HEK293 (cell line): Measurements from ENCODE around the gene ITGAX.

Experiments
- CTCF ChIA-PET: fragments of 350-600 bp; formaldehyde crosslinking; extraction: SDS; loops from one replicate; lab custom pipeline; 2021; ENCODE audit warnings: antibody characterized with exemption; lab: Yijun Ruan, JAX
- POLR2A ChIA-PET: fragments of 300-600 bp; formaldehyde crosslinking; extraction: SDS; loops from one replicate; lab custom pipeline; 2020; ENCODE audit warnings: antibody characterized with exemption, inconsistent platforms; lab: Yijun Ruan, JAX
- H3K27ac ChIP-seq: fragments of 200-500 bp; sonication (Bioruptor generic); 2 replicates; pipeline ENCODE4 v1.5.1; 2014; ENCODE audit warnings: low read depth, low read length, control low read depth, inconsistent platforms; ENCODE audit errors: extremely low read depth
- H3K36me3 ChIP-seq, 2 experiments: fragments of 200-500 bp in 1 of 2; sonication (Bioruptor generic) in 1 of 2; 1 replicate in 1 of 2; 2 replicates in 1 of 2; pipeline ENCODE4 v1.5.1; 2014 to 2017; ENCODE audit warnings: inconsistent platforms in 2 of 2, low read length in 2 of 2; ENCODE audit not compliant: control insufficient read depth in 2 of 2, insufficient read depth in 1 of 2
- H3K4me1 ChIP-seq: fragments of 200-500 bp; sonication (Bioruptor generic); 2 replicates; pipeline ENCODE4 v1.5.1; 2014; ENCODE audit warnings: mild to moderate bottlenecking, low read length, inconsistent platforms; ENCODE audit not compliant: control insufficient read depth, insufficient read depth
- H3K4me3 ChIP-seq: 2 replicates; pipeline ENCODE4 v1.5.1; 2011; ENCODE audit warnings: low read depth, mild to moderate bottlenecking, control low read depth, low read length, moderate library complexity
- H3K9me3 ChIP-seq: fragments of 200-500 bp; sonication (Bioruptor generic); 2 replicates; pipeline ENCODE4 v1.5.1; 2014; ENCODE audit warnings: low read depth, low read length, inconsistent platforms; ENCODE audit not compliant: control insufficient read depth, insufficient read depth
- BCL11A ChIP-seq: fragments of 450-650 bp; formaldehyde crosslinking; IDR thresholded peaks from 2 replicates; pipeline ENCODE4 v1.5.1; 2016; ENCODE audit warnings: low read depth, missing biosample characterization, missing genetic modification characterization
- BCL11B ChIP-seq: fragments of 450-650 bp; formaldehyde crosslinking; IDR thresholded peaks from 2 replicates; pipeline ENCODE4 v1.5.1; 2016; ENCODE audit warnings: low read depth, missing biosample characterization, missing genetic modification characterization
- EGR2 ChIP-seq: fragments of 450-650 bp; formaldehyde crosslinking; IDR thresholded peaks from 2 replicates; pipeline ENCODE4 v1.5.1; 2016; ENCODE audit warnings: low read depth, missing biosample characterization, missing genetic modification characterization
- GLI4 ChIP-seq: fragments of 450-650 bp; formaldehyde crosslinking; IDR thresholded peaks from 2 replicates; pipeline ENCODE4 v1.5.1; 2016; ENCODE audit warnings: missing biosample characterization, missing genetic modification characterization
- PATZ1 ChIP-seq: fragments of 450-650 bp; formaldehyde crosslinking; IDR thresholded peaks from 2 replicates; pipeline ENCODE4 v1.5.1; 2016; ENCODE audit warnings: missing biosample characterization, missing genetic modification characterization
- WT1 ChIP-seq: fragments of 450-650 bp; formaldehyde crosslinking; IDR thresholded peaks from 2 replicates; pipeline ENCODE4 v1.5.1; 2016; ENCODE audit warnings: missing biosample characterization, missing genetic modification characterization
- ZBTB7A ChIP-seq: fragments of 450-650 bp; formaldehyde crosslinking; IDR thresholded peaks from 2 replicates; pipeline ENCODE4 v1.5.1; 2016; ENCODE audit warnings: low read depth, missing biosample characterization, missing genetic modification characterization
- ZIC2 ChIP-seq: fragments of 450-650 bp; formaldehyde crosslinking; IDR thresholded peaks from 2 replicates; pipeline ENCODE4 v1.5.1; 2016; ENCODE audit warnings: missing biosample characterization, missing genetic modification characterization
- ZNF10 ChIP-seq: fragments of 450-650 bp; formaldehyde crosslinking; IDR thresholded peaks from 2 replicates; pipeline ENCODE4 v1.5.1; 2017; ENCODE audit warnings: missing biosample characterization, missing genetic modification characterization
- ZNF112 ChIP-seq: fragments of 450-650 bp; formaldehyde crosslinking; IDR thresholded peaks from 2 replicates; pipeline ENCODE4 v1.5.0; 2017; ENCODE audit warnings: missing biosample characterization, missing genetic modification characterization
- ZNF132 ChIP-seq: fragments of 450-650 bp; formaldehyde crosslinking; IDR thresholded peaks from 2 replicates; pipeline ENCODE4 v1.5.1; 2017; ENCODE audit warnings: missing biosample characterization, missing genetic modification characterization, borderline replicate concordance
- ZNF174 ChIP-seq: fragments of 450-650 bp; formaldehyde crosslinking; IDR thresholded peaks from 2 replicates; pipeline ENCODE4 v1.5.0; 2017; ENCODE audit warnings: missing biosample characterization, mild to moderate bottlenecking, missing genetic modification characterization
- ZNF24 ChIP-seq: fragments of 450-650 bp; formaldehyde crosslinking; IDR thresholded peaks from 2 replicates; pipeline ENCODE4 v1.5.1; 2016; ENCODE audit warnings: missing biosample characterization, missing genetic modification characterization
- ZNF341 ChIP-seq: fragments of 450-650 bp; formaldehyde crosslinking; IDR thresholded peaks from 2 replicates; pipeline ENCODE4; 2016; ENCODE audit warnings: low read depth, missing biosample characterization, missing genetic modification characterization
- ZNF416 ChIP-seq: fragments of 450-650 bp; formaldehyde crosslinking; IDR thresholded peaks from 2 replicates; pipeline ENCODE4 v1.5.1; 2016; ENCODE audit warnings: missing biosample characterization, missing genetic modification characterization
- ZNF548 ChIP-seq: fragments of 450-650 bp; formaldehyde crosslinking; IDR thresholded peaks from 2 replicates; pipeline ENCODE4 v1.5.1; 2016; ENCODE audit warnings: missing biosample characterization, missing genetic modification characterization
- ZNF610 ChIP-seq: fragments of 450-650 bp; formaldehyde crosslinking; IDR thresholded peaks from 2 replicates; pipeline ENCODE4 v1.5.1; 2016; ENCODE audit warnings: missing biosample characterization, missing genetic modification characterization, borderline replicate concordance
- ZNF626 ChIP-seq: fragments of 450-650 bp; sonication (Bioruptor Pico); formaldehyde crosslinking; IDR thresholded peaks from 2 replicates; pipeline ENCODE4 v1.5.1; 2018; ENCODE audit warnings: missing biosample characterization, missing genetic modification characterization, inconsistent platforms
- ZSCAN23 ChIP-seq: fragments of 450-650 bp; formaldehyde crosslinking; IDR thresholded peaks from 2 replicates; pipeline ENCODE4 v1.5.1; 2016; ENCODE audit warnings: missing biosample characterization, missing genetic modification characterization
- TF ChIP-seq, protein P1 (sequence below): fragments of 450-650 bp; formaldehyde crosslinking; IDR thresholded peaks from 2 replicates; pipeline ENCODE4 v1.5.1; 2017; ENCODE audit warnings: missing biosample characterization, missing genetic modification characterization
- TF ChIP-seq, protein P2 (sequence below): fragments of 450-650 bp; formaldehyde crosslinking; IDR thresholded peaks from 2 replicates; pipeline ENCODE4 v1.5.1; 2016; ENCODE audit warnings: missing biosample characterization, missing genetic modification characterization
- TF ChIP-seq, protein P3 (sequence below): fragments of 450-650 bp; formaldehyde crosslinking; IDR thresholded peaks from 2 replicates; pipeline ENCODE4 v1.5.1; 2017; ENCODE audit warnings: missing biosample characterization, missing genetic modification characterization
- TF ChIP-seq, protein P4 (sequence below): fragments of 450-650 bp; formaldehyde crosslinking; IDR thresholded peaks from 2 replicates; pipeline ENCODE4 v1.5.1; 2016; ENCODE audit warnings: missing biosample characterization, missing genetic modification characterization

Gene ITGAX

DNA sequence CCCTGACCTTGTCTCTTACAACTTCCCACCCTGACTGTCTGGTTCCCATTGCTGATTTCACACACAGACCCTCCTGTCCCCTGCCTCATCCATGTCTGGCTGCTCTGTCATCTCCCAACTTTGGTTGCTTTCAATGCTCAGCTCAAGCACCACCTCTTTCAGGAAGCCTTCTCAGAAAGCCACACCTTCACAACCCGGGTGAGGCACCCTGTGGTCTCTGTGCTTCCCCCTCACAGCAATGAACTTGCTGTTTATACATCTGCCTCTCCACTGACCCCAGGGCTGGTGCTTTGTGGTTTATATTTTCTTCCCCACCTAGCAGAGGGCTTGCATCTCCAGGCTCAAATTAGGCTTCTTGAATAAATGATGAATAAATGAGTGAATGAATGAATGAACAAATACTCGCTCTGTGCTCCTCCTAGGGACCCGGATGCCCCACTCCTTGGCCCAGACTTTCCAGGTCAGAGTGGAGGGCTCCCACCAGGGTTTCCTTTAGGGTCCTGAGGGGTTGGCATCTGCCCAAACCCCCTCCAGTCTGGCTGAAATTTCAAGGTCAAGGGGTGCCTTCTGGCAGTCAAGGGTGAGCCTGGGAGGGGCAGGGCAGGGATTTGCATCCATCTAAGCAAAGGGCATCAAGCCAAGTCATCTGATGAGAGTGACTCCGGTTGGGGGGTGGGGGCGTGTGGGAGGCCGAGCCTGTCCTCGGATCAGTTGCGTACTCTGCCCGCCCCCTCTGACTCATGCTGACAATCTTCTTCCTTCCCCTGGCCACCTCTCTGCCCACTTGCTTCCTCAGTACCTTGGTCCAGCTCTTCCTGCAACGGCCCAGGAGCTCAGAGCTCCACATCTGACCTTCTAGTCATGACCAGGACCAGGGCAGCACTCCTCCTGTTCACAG is at the start of gene ITGAX:
Gene ITGAX (plus strand): TSS at position 783 of the 898 bp plus-strand sequence. CDS start 79 bp downstream, at position 862.
- H3K27ac ChIP-seq: no peak within 1 kb of the TSS
- CTCF ChIA-PET: interaction anchor here (0.8 to 1.2 kb wide), 2 partner anchors 27 to 49 kb away, joined by 3 read pairs; no protein-coding TSS in a partner anchor
- POLR2A ChIA-PET: interaction anchor here (0.5 to 0.6 kb wide), 2 partner anchors 114 to 296 kb away, joined by 3 read pairs; no protein-coding TSS in a partner anchor
- TF ChIP-seq ZNF112 (tag by site-specific recombination) (no peak), ZNF626 (tag by site-specific recombination) (no peak), ZNF174 (tag by site-specific recombination) (no peak), ZNF341 (no peak), ZNF10 (tag by site-specific recombination) (no peak), ZIC2 (tag by site-specific recombination) (peak; percentile 36; the same call in 1 of the 2 replicates), EGR2 (tag by site-specific recombination) (peak; percentile 91), BCL11B (tag by site-specific recombination) (no peak), ZNF548 (tag by site-specific recombination) (no peak), ZNF132 (tag by site-specific recombination) (no peak), ZNF610 (tag by site-specific recombination) (no peak), WT1 (tag by site-specific recombination) (no peak), ZSCAN23 (no peak), BCL11A (tag by site-specific recombination) (no peak), ZNF416 (tag by site-specific recombination) (no peak), PATZ1 (tag by site-specific recombination) (peak; percentile 50; the same call in 1 of the 2 replicates), ZNF24 (tag by site-specific recombination) (peak; percentile 78), ZBTB7A (tag by site-specific recombination) (no peak), GLI4 (tag by site-specific recombination) (no peak)
- TF ChIP-seq, protein P1, sequence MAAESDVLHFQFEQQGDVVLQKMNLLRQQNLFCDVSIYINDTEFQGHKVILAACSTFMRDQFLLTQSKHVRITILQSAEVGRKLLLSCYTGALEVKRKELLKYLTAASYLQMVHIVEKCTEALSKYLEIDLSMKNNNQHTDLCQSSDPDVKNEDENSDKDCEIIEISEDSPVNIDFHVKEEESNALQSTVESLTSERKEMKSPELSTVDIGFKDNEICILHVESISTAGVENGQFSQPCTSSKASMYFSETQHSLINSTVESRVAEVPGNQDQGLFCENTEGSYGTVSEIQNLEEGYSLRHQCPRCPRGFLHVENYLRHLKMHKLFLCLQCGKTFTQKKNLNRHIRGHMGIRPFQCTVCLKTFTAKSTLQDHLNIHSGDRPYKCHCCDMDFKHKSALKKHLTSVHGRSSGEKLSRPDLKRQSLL (tag by site-specific recombination): no peak
- TF ChIP-seq, protein P2, sequence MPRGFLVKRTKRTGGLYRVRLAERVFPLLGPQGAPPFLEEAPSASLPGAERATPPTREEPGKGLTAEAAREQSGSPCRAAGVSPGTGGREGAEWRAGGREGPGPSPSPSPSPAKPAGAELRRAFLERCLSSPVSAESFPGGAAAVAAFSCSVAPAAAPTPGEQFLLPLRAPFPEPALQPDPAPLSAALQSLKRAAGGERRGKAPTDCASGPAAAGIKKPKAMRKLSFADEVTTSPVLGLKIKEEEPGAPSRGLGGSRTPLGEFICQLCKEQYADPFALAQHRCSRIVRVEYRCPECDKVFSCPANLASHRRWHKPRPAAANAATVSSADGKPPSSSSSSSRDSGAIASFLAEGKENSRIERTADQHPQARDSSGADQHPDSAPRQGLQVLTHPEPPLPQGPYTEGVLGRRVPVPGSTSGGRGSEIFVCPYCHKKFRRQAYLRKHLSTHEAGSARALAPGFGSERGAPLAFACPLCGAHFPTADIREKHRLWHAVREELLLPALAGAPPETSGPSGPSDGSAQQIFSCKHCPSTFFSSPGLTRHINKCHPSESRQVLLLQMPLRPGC: no peak
- TF ChIP-seq, protein P3, sequence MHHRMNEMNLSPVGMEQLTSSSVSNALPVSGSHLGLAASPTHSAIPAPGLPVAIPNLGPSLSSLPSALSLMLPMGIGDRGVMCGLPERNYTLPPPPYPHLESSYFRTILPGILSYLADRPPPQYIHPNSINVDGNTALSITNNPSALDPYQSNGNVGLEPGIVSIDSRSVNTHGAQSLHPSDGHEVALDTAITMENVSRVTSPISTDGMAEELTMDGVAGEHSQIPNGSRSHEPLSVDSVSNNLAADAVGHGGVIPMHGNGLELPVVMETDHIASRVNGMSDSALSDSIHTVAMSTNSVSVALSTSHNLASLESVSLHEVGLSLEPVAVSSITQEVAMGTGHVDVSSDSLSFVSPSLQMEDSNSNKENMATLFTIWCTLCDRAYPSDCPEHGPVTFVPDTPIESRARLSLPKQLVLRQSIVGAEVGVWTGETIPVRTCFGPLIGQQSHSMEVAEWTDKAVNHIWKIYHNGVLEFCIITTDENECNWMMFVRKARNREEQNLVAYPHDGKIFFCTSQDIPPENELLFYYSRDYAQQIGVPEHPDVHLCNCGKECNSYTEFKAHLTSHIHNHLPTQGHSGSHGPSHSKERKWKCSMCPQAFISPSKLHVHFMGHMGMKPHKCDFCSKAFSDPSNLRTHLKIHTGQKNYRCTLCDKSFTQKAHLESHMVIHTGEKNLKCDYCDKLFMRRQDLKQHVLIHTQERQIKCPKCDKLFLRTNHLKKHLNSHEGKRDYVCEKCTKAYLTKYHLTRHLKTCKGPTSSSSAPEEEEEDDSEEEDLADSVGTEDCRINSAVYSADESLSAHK (tag by site-specific recombination): no peak
- TF ChIP-seq, protein P4, sequence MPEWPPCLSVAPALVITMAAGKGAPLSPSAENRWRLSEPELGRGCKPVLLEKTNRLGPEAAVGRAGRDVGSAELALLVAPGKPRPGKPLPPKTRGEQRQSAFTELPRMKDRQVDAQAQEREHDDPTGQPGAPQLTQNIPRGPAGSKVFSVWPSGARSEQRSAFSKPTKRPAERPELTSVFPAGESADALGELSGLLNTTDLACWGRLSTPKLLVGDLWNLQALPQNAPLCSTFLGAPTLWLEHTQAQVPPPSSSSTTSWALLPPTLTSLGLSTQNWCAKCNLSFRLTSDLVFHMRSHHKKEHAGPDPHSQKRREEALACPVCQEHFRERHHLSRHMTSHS (tag by site-specific recombination): no peak

More for the DNA sequence above, at the start of gene ITGAX:
- Histone ChIP-seq H3K4me3 (no peak within 1 kb of the TSS), H3K36me3 (no peaks in the 10 kb centered on the region), H3K4me1 (no peaks in the 10 kb centered on the region), H3K9me3 (no peaks in the 10 kb centered on the region)
